NCI-H1694 treated with DMSO at 0.1 percent for 48 hours (cell line): ENCODE measurements around the gene PROX1.

ENCODE experiments used
- DNase-seq: peaks from one replicate; lab custom pipeline; 2025; lab: John Stamatoyannopoulos, UW

The PROX1 gene

DNA sequence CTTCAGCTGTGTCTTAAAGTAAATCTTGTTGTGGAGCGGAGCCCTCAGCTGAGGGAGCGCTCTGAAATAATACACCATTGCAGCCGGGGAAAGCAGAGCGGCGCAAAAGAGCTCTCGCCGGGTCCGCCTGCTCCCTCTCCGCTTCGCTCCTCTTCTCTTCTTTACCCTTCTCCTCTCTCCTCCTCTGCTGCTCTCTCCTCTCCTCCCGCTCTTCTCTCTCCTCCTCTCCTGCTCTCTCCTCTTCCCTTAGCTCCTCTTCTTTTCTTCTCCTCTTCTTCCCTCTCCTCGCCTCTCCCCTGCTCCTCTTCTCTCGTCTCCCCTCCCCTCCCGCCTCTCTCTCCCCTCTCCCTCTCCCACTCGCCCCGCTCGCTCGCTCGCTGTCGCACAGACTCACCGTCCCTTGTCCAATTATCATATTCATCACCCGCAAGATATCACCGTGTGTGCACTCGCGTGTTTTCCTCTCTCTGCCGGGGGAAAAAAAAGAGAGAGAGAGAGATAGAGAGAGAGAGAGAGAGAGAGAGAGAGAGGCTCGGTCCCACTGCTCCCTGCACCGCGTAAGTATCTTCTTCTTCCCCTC is at the start of gene PROX1:
Gene PROX1 (plus strand): TSS at position 47 of the 580 bp plus-strand sequence. CDS start 8,563 bp downstream, outside the sequence.
- peak; percentile 80 for DNase-seq

DNA sequence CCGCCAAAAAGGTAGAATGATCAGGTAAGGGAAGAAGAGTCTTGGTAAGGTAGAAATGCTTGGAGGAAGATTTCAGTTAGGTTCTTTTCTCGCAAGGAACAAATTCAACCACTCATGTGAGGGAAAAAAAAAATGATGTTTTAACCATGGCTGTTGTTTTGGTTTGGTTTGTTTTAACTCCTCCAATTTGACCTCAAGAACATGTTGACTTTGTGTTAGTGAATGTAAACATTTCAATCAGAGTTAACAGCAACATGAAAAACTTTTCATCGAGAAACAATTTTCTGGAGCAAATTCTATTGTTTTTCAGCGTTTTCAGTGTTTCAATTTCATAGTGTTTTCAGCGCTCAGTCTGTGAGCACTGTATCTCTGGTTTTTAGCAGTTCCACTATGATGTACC is 49.0 kb upstream of the PROX1 start:
- DNase-seq: no peak

DNA sequence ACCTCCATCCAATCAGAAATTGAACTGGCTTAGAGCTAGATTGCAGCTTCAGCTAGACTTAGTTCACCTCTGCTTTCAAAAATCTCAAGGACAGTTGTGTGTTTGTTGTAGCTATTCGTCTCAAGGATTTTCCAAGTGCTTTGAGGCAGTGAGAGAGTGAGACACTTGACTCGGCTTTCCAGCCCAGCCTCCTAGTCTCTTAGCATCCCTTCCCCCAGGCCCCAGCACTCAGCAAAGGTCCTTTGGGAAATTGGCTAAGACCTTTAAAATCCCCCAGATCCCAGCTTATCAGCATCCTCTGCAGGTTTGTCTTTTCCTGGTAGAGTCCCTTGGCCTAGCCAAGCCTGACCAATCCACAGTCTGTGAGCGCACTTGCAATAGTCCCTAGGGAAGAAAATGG is 47.9 kb upstream of the PROX1 start:
- no peak for DNase-seq

- no peak for DNase-seq
Measured at GRCh38 chr1:213940947-213941346, 46.8 kb upstream of the PROX1 start.

GRCh38 chr1:213942061-213942460 is 45.7 kb upstream of the PROX1 start:
- DNase-seq: no peak

DNA sequence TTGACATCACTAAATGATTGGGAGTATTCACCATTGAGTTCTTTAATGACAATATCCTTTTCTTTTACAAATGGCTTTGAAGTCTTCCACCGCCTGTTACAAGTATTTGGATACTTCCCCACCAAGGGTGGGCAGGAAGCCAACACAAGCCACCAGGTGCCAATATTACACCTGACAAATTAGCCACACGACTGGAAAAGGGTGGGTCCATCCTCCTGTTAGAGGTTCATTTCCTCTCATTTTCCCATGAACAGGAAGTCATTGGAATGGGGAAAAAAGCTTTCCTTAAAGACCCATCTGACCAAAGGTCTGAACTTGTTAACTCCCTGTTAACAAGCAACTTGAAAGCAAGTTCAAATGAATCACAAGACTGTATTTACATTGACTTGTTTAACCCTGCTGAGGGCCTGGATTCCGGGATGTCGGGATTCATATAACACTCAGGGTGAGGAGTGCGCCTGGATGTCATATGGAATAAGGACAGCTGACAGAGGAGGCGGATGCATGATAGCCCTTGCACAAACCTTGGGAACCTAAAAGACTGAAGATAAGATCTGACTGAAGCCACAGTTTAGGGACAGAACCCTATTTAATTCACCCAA is 40.5 kb upstream of the PROX1 start:
- no peak for DNase-seq

DNA sequence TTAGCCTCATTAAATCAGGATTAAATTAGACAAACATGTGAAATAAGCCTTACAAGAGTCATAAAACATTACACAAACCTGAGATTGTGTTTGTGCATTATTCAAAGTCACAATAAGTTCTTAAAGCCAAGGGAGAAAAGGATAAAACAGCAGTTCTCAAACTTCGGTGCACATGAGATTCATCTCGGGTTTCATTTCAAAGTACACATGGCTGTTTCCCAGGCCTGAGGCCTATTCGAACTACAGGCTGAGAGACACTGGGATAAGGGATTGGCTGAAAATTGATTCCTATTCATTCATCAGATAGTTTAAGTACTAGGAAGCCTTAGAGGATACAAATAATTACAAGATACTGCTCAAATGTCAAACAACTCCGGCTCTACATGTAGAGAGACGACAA is 35.9 kb upstream of the PROX1 start:
- DNase-seq: no peak

GRCh38 chr1:213953806-213954205 is 34.0 kb upstream of the PROX1 start:
- no peak for DNase-seq

GRCh38 chr1:213956295-213956770 is 31.4 kb upstream of the PROX1 start:
- DNase-seq: no peak

DNA sequence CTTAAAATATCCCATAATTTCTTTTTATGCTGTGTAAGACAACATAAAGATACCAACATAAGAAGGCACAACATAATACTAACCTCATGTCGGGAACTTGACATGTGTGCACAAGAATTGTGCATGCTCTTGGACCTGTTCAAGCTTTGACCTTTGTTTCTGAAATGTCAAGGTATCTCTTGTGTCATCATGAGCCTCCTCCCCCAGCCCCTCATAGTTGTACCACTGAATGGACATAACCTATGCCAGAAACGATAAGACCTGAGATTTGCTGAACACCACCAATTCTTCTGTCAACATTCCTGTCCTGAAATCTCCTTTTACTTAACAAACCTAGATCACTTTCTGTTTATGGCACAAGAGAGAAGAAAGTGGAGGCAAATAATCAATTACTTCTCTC is 29.4 kb upstream of the PROX1 start:
- DNase-seq: no peak

- no peak for DNase-seq
Measured at GRCh38 chr1:213960963-213961362, 26.8 kb upstream of the PROX1 start.

- no peak for DNase-seq
Measured at GRCh38 chr1:213962508-213962907, 25.3 kb upstream of the PROX1 start.

DNA sequence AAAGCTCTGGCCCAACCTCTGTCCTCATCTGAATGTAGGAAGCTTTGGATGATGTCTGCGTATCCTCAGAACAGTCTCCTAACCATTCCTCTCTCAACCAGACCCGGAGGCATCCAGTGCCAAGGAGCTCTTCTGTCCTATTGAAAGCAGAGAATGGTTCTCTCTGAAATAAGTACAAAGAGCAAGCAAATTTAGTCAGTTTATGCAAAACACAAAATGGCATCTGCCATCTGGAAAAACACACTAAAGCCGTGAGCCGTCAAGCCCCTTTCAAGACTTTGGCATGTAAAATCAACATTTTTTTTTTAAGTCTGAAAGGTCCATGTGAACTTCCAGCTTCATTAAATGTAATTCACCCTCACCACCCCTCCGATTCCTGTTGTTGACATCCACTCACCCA is 21.7 kb upstream of the PROX1 start:
- no peak for DNase-seq

- no peak for DNase-seq
Measured at GRCh38 chr1:213968146-213968825, 19.5 kb upstream of the PROX1 start.

DNA sequence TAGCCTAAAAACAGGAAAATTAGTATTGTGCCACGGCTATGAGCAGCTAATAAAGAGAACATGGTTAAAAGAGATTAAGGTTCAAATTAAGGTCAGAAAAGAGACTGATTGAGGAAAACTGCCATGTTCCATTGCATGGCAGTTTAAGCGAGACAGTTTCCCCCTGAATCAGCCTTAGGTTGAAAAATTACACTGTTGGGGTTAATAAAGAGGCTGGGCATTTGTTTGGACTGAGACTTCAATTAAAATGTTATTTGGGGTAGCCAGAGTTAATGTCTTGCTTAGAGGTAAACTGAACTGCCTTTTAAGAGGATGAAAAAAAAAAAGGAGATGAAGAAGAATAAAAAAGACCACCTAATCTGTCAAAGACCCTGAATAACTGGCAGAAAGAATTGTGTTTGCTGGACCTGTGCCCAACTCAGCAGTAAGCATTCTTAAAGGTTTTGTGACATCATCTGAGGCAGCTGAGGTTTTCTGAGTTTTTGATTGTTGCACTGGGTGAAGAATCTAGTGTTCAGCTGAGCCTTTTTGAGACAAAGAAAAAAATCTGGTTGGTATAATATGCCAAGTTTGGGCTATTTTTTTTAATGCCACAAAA is 17.7 kb upstream of the PROX1 start:
- DNase-seq: no peak

DNA sequence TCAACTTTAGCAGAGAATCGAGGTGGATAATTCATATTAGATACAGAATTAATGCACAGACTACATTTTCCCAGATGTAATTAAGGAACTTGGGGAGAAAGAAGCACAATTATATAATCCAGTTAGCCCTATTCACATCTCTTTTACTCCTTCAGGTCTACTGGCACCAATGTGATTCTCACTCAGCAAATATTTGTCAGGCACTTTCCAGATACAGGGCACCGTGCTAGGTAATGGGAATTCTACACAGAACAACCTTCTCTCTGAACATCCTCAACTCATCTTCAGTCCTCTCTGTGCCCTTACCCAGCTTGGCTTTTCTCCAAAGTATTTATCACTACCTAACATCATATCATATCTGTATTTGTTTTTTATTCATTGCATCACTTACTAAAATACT is 15.6 kb upstream of the PROX1 start:
- DNase-seq: no peak

DNA sequence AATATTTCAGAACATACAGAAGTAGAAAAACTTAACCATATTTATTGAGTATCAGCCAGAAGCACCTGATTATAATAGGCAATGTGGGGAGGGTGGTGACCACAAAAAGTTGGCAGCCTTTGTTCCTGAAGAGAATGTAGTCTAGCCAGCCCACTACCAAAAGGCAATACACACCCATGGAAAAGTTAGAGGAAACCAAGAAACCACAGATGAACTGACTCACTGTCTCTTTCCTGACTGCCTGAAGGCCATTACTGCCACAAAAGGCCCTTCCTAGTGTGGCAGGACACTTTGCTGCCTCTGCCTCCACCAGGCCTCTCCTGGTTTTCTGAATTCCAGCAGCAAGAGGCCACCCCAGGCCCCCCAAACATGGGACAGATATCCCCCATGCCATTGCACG is 14.6 kb upstream of the PROX1 start:
- DNase-seq: no peak

- no peak for DNase-seq
Measured at GRCh38 chr1:213976665-213977485, 10.9 kb upstream of the PROX1 start.

GRCh38 chr1:213977486-213977842 is 10.3 kb upstream of the PROX1 start:
- DNase-seq: no peak

DNA sequence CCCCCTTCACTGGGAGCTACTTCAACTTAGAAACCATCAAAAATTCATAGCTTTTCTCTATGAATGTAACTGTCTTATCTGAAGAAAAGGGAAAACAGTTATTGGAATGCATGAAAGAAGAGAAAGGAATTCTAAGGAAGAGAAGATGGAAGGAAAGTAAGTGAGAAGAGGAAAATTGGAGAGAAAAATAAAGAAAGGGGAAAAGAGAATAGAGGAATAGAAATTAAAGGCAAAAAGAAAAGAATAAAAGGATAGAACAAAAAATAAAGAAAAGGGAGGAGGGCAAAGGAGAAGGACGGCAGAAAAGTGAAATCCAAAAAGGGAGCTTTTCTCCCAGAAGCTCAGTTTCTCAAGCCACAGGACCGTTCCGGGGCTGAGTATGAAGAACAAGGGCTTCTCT is 9.9 kb upstream of the PROX1 start:
- no peak for DNase-seq

DNA sequence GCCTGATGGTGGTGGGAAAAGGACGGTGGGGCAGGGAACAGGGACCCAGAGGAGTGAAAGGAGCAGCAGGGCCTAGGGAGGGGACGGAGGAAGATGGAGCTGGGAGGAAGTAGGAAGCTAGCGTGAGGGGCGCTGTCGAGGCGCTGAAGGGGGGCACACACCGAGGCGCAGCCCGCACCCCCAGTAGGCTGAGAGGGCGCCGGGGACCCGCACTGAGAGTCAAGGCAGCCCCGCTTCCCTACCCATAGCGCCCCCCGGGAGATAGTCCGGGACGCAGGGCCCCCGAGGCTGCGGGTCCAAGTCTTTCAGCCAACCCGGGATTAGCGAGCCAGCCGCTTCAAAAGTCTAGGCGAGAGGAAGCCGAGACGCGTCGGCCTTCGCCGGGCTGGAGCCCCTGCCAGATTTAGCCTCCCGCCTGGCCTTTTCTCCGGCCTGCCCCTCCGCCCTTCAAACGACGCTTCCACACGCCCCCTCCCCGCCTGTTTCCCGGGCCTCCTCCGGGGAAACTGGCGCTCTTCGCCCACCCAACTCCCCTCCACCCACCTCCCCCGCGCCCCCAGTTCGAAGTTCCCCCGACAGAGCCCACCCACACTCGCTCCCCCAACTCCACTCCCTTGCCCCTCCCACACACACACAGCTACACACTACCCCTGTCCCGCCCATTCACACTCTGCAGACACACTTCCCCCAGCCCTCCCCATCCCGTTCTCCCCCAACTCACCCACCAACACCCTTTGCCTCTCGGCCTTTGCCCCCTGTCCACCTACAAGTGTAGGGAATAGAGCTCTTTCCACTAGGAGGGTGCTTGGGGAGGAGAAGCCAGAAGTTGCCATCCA is 7.8 kb upstream of the PROX1 start:
- no peak for DNase-seq
